Frontal cortex (tissue), 1 donor: ENCODE results near the gene UBE2QL1. TPM values are rescaled to one million over a fixed set of nuclear protein-coding genes. Genes with fewer than 3 reads are reported as not detected.

Source experiments
- total RNA-seq: library from RNA; depleted of rRNA; stranded (reverse); fragments of >200 nt; gene quantifications from one replicate; pipeline ENCODE4 v1.2.3, GENCODE V29; 2014

UBE2QL1 gene
- total RNA-seq, 1 donor from 2014 or later, result 39.1 TPM

Other genes with a start within 250 kb of the UBE2QL1 start
- 15.1 TPM for gene MED10, start 70.3 kb upstream of the UBE2QL1 start, total RNA-seq
- gene NSUN2, start 184.2 kb downstream of the UBE2QL1 start, total RNA-seq, result 37.5 TPM
- gene SRD5A1, start 184.6 kb downstream of the UBE2QL1 start, total RNA-seq, result 44.0 TPM